ENCODE measurements around the gene ARFGAP3.

ARFGAP3 gene

DNA sequence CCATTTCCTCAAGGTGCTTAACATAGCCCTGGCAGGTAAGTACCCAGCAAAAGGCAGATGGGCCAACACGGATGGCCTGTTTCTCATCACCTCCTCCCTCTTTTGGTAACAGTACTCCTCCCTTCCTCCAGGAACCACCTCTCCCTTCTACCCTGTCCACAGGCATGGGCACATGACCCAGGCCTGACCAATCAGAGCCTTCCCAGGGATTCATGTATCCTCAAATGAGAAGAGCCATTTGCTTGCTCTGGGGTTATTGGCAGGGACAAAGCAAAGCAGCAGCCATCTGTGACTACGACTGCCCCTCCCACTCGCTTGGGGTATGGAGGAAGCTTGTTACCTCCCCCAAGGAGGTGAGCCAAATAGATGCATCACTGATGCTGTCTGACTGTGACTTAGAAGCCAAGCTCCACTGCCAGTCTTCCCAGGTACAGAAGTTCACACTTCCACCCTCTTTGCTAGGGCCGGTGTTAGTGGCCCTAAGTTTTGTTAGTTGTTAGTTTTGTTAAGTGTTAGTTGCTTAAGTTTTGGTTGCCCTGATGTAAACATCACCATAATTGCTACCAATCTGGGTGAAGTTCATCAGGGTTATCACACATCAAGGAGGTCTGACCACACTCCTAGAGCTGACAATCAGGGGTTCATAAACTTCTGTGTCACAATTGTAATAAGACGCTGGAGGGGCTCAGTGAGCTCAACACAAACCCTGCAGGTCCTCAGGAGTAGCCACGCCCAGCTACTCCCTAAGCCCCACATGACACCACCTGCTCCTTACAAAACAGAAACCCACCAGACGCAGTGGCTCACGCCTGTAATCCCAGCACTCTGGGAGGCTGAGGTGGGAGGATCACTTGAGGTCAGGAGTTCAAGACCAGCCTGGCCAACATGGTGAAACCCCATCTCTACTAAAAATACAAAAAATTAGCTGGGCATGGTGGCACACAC is 57.3 kb downstream of the ARFGAP3 start:
- Histone ChIP-seq H3F3A (ENCODE audit: control insufficient read depth, insufficient read depth) (peaks cover 3% of the 10 kb centered on the region; the same call in 1 of the 2 replicates), H3K79me2 (ENCODE audit: control insufficient read depth, low read length) (no peaks in the 10 kb centered on the region), H4K20me1 (ENCODE audit: control insufficient read depth, insufficient read depth, low read depth, low read length) (no peaks in the 10 kb centered on the region), H3K4me2 (ENCODE audit: low read length) (no peak overlapping the region), H3K9me3 (ENCODE audit: control insufficient read depth, insufficient read depth, low read length) (no peaks in the 10 kb centered on the region), H3K27ac (ENCODE audit: low read depth, low read length) (no peak overlapping the region), H3K9me2 (replicated peaks; ENCODE audit: control insufficient read depth, low read length) (no peaks in the 10 kb centered on the region), H3K27me3 (ENCODE audit: control insufficient read depth, low read length) (no peaks in the 10 kb centered on the region), H3K36me3 (ENCODE audit: control insufficient read depth, low read length) (no peaks in the 10 kb centered on the region), H3K4me3 (ENCODE audit: low read length) (no peak overlapping the region), H3K4me1 (ENCODE audit: control insufficient read depth, low read length) (no peaks in the 10 kb centered on the region)
- no peak for TF ChIP-seq EZH2phosphoT487 (IDR thresholded peaks at IDR 0.05; ENCODE audit: borderline replicate concordance, low read length)
- TF ChIP-seq, protein P1, sequence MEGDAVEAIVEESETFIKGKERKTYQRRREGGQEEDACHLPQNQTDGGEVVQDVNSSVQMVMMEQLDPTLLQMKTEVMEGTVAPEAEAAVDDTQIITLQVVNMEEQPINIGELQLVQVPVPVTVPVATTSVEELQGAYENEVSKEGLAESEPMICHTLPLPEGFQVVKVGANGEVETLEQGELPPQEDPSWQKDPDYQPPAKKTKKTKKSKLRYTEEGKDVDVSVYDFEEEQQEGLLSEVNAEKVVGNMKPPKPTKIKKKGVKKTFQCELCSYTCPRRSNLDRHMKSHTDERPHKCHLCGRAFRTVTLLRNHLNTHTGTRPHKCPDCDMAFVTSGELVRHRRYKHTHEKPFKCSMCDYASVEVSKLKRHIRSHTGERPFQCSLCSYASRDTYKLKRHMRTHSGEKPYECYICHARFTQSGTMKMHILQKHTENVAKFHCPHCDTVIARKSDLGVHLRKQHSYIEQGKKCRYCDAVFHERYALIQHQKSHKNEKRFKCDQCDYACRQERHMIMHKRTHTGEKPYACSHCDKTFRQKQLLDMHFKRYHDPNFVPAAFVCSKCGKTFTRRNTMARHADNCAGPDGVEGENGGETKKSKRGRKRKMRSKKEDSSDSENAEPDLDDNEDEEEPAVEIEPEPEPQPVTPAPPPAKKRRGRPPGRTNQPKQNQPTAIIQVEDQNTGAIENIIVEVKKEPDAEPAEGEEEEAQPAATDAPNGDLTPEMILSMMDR (IDR thresholded peaks at IDR 0.05; ENCODE audit: low read depth, low read length, poor library complexity, severe bottlenecking): no peak

DNA sequence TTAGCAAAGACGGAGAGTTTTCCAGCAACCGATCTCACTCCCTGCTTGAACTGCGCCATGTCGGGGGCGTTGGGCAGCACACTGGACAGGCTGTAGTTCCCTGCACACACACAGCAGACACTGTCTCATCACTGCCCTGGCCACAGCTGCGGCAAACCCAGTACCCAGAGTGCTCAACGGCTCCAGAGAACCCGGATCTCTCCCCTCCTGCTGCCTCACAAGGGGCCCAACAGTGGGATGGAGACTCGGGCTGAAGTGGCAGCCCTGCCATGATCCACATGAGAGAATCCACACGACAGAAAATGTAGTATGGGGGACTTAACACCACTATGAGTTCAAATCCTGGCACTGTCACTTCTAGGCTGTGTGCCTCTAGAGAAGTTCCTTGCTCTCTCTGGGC is 58.0 kb downstream of the ARFGAP3 start:
- Histone ChIP-seq H3K79me2 (ENCODE audit: control insufficient read depth, low read length) (no peaks in the 10 kb centered on the region), H3K4me1 (ENCODE audit: control insufficient read depth, low read length) (no peaks in the 10 kb centered on the region), H3K4me3 (ENCODE audit: low read length) (no peak overlapping the region), H3K27me3 (ENCODE audit: control insufficient read depth, low read length) (no peaks in the 10 kb centered on the region), H3K4me2 (ENCODE audit: low read length) (no peak overlapping the region), H3K9me2 (replicated peaks; ENCODE audit: control insufficient read depth, low read length) (no peaks in the 10 kb centered on the region), H3K36me3 (ENCODE audit: control insufficient read depth, low read length) (no peaks in the 10 kb centered on the region), H3K27ac (ENCODE audit: low read depth, low read length) (no peak overlapping the region), H3F3A (ENCODE audit: control insufficient read depth, insufficient read depth) (peaks cover 3% of the 10 kb centered on the region; the same call in 1 of the 2 replicates), H3K9me3 (ENCODE audit: control insufficient read depth, insufficient read depth, low read length) (no peaks in the 10 kb centered on the region), H4K20me1 (ENCODE audit: control insufficient read depth, insufficient read depth, low read depth, low read length) (no peaks in the 10 kb centered on the region)
- TF ChIP-seq EZH2phosphoT487 (IDR thresholded peaks at IDR 0.05; ENCODE audit: borderline replicate concordance, low read length): no peak
- TF ChIP-seq, protein P1 (IDR thresholded peaks at IDR 0.05; ENCODE audit: low read depth, low read length, poor library complexity, severe bottlenecking): no peak

DNA sequence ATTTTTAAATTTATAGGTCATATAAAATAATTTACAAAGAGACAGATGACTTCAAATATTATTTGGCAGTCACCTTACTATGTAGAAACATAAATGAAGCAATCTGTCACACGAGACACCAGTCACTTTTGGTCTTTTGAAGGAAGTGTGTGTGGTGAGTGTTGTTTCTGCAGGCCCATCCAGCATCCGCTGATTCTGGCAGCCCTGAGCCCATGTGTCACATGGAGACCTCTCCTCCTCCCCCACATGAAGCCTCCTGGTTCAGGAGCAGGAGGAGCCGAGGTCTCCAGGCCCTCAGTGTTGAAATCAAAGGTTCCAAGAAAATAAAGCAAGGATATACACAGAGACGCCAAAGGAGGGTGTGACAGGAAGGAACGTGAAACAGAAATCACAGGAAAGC is 60.1 kb downstream of the ARFGAP3 start:
- H3K4me3 ChIP-seq (ENCODE audit: low read length): no peak overlapping the region
- no peak overlapping the region for H3K4me2 ChIP-seq (ENCODE audit: low read length)
- no peaks in the 10 kb centered on the region for H3K4me1 ChIP-seq (ENCODE audit: control insufficient read depth, low read length)
- TF ChIP-seq, protein P1 (IDR thresholded peaks at IDR 0.05; ENCODE audit: low read depth, low read length, poor library complexity, severe bottlenecking): no peak
- TF ChIP-seq EZH2phosphoT487 (IDR thresholded peaks at IDR 0.05; ENCODE audit: borderline replicate concordance, low read length): no peak
- H3K36me3 ChIP-seq (ENCODE audit: control insufficient read depth, low read length): no peaks in the 10 kb centered on the region
- no peaks in the 10 kb centered on the region for H4K20me1 ChIP-seq (ENCODE audit: control insufficient read depth, insufficient read depth, low read depth, low read length)
- no peak overlapping the region for H3K27ac ChIP-seq (ENCODE audit: low read depth, low read length)
- H3K79me2 ChIP-seq (ENCODE audit: control insufficient read depth, low read length): no peaks in the 10 kb centered on the region
- H3K9me3 ChIP-seq (ENCODE audit: control insufficient read depth, insufficient read depth, low read length): no peaks in the 10 kb centered on the region
- no peaks in the 10 kb centered on the region for H3K9me2 ChIP-seq (replicated peaks; ENCODE audit: control insufficient read depth, low read length)
- peaks cover 3% of the 10 kb centered on the region; the same call in 1 of the 2 replicates for H3F3A ChIP-seq (ENCODE audit: control insufficient read depth, insufficient read depth)
- H3K27me3 ChIP-seq (ENCODE audit: control insufficient read depth, low read length): no peaks in the 10 kb centered on the region
